Gastrocnemius medialis (tissue), 4 donors: Measurements from ENCODE around the gene ESPNL.

Source experiments
- CTCF ChIP-seq, 5 experiments: fragments of 450-650 bp in 3 of 5; fragments of 200-600 bp in 2 of 5; sonication (generic) in 2 of 5; IDR thresholded peaks in 4 of 5; conservative IDR thresholded peaks in 1 of 5; 1 replicate in 4 of 5; 2 replicates in 1 of 5; pipeline ENCODE4 v1.5.1; 2016 to 2019; ENCODE audit warnings: antibody characterized with exemption in 5 of 5, mild to moderate bottlenecking in 3 of 5, moderate library complexity in 3 of 5
- POLR2A ChIP-seq, 2 donors: fragments of 450-650 bp; IDR thresholded peaks; one replicate each; pipeline ENCODE4 v1.6.1; 2017; ENCODE audit warnings: antibody characterized with exemption in 2 of 2, mild to moderate bottlenecking in 2 of 2, moderate library complexity in 2 of 2

- TF ChIP-seq POLR2A (IDR thresholded peaks at IDR 0.05) (no peak), CTCF (IDR thresholded peaks at IDR 0.05 in 4 of 5, conservative IDR thresholded peaks at IDR 0.05 in 1 of 5) (no peak)
Measured at GRCh38 chr2:238097988-238098871, 1.9 kb upstream of the ESPNL start.
